Stimulated activated CD8-positive, alpha-beta memory T cell treated with anti-CD3 and anti-CD28 coated beads, Interleukin-4, amount 100 ng/mL, for 48 hours (primary cell): ENCODE results near the gene RPIA.
"Not testable (repeated sequence)": the region's sequence is repeated elsewhere in the genome, so short reads cannot be mapped to it uniquely, and the experiment has no call there.

Experiments used
- DNase-seq: peaks from one replicate; pipeline ENCODE4 v3.0.0-alpha.2; 2020

The RPIA gene

GRCh38 chr2:88795932-88796331 is 104.5 kb downstream of the RPIA start:
- DNase-seq: not testable (repeated sequence)

GRCh38 chr2:88796523-88796922 is 105.0 kb downstream of the RPIA start:
- not testable (repeated sequence) for DNase-seq

GRCh38 chr2:88797164-88797563 is 105.7 kb downstream of the RPIA start:
- DNase-seq: not testable (repeated sequence)
